OCI-LY3 (cell line): ENCODE measurements around the gene CEP19.
"Not testable (repeated sequence)": the region's sequence is repeated elsewhere in the genome, so short reads cannot be mapped to it uniquely, and the experiment has no call there.

Experiments used
- H2AFZ ChIP-seq: fragments of 200-600, 300-600 bp; shearing (Covaris generic); 2 replicates; pipeline ENCODE4 v1.6.0; 2014; ENCODE audit warnings: antibody characterized with exemption, low read depth, low read length
- H3K27ac ChIP-seq: fragments of 200-600, 300-600 bp; sonication (generic); 2 replicates; pipeline ENCODE4 v1.5.1; 2014; ENCODE audit warnings: mild to moderate bottlenecking, low read length, moderate library complexity, mixed read lengths
- H3K27me3 ChIP-seq: fragments of 200-600, 300-600 bp; sonication (generic); 2 replicates; pipeline ENCODE4 v1.6.1; 2014; ENCODE audit warnings: low read depth, low read length, mixed read lengths
- H3K36me3 ChIP-seq: fragments of 200-600, 300-600 bp; sonication (generic); replicated peaks from 2 replicates; pipeline ENCODE3; 2014; ENCODE audit warnings: low read depth, low read length, mixed read lengths
- H3K4me1 ChIP-seq: fragments of 300-600, 200-600 bp; sonication (generic); 2 replicates; pipeline ENCODE4 v1.6.1; 2014; ENCODE audit warnings: low read length, mixed read lengths
- H3K4me2 ChIP-seq: fragments of 200-600, 300-600 bp; sonication (generic); 2 replicates; pipeline ENCODE4 v1.6.1; 2014; ENCODE audit warnings: low read length, mixed read lengths
- H3K4me3 ChIP-seq: fragments of 300-600, 200-600 bp; sonication (generic); 2 replicates; pipeline ENCODE4 v1.5.1; 2014; ENCODE audit warnings: antibody characterized with exemption, mild to moderate bottlenecking, low read length, moderate library complexity
- H3K79me2 ChIP-seq: fragments of 300-600, 200-600 bp; shearing (Covaris generic); 2 replicates; pipeline ENCODE4 v1.6.1; 2014; ENCODE audit warnings: mild to moderate bottlenecking, low read length, mixed read lengths
- H3K9ac ChIP-seq: fragments of 300-600, 200-600 bp; shearing (Covaris generic); 2 replicates; pipeline ENCODE4 v1.6.0; 2014; ENCODE audit warnings: mild to moderate bottlenecking, low read length, moderate library complexity
- H3K9me3 ChIP-seq: fragments of 200-600, 300-600 bp; shearing (Covaris generic); 2 replicates; pipeline ENCODE4 v1.6.1; 2014; ENCODE audit warnings: low read length, mixed read lengths; ENCODE audit not compliant: insufficient read depth
- H4K20me1 ChIP-seq: fragments of 200-600, 300-600 bp; sonication (generic); 2 replicates; pipeline ENCODE4 v1.6.1; 2016; ENCODE audit warnings: low read length, mixed read lengths; ENCODE audit not compliant: insufficient read depth
- EZH2phosphoT487 ChIP-seq: fragments of 200-600 bp; shearing (Covaris generic); IDR thresholded peaks from 2 replicates; pipeline ENCODE4 v1.6.1; 2018; ENCODE audit warnings: antibody characterized with exemption, mixed run types, low read depth
- TF ChIP-seq, protein P1 (sequence below): fragments of 200-600, 300-600 bp; sonication (generic); IDR thresholded peaks from 2 replicates; pipeline ENCODE4 v1.5.1; 2014; ENCODE audit warnings: antibody characterized with exemption, low read length, low read depth

CEP19 gene

DNA sequence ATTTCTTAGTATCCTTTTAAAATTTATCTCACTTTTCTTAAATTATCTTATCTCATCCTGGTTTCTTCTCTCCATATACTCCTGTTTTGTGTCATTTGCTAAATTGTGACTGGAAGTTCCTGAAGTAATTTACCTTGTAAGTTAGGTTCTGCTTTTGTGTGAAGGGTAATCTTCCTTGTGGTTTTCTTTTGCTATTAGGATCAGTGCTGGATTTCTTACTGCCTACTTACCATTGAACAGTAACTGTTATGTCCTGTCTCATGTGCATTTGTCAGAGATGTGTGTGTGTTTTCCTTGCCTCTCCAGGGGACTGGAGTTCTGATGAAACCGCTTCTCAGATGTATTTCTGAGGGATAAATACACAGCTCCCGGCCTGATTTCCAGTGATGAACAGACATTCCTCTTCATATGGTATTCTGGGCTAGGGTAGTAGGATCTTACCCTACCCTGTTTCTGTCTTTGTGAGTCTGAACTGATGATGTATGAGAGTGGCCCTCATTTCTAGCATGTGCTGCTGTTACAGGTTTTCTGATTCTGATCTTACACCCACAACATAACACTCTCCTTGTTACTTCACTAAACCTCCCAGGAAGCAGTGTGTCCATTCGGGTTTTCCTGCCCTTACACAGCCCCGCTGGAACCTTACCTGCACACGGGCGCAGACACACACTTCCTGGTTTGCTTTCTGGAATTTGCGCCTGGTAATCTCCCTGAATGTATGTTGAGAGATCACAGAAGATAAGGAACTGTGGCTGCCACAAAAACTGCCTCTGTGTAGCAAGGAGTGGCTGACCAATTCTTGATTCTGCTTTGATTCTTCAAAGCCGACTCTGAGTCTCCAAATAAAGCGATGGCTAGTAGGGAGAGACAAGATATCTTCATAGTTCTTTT is 42.3 kb upstream of the CEP19 start:
- Histone ChIP-seq H3K4me3 (no peak overlapping the region), H3K9me3 (peaks cover 15% of the 10 kb centered on the region; the same call in 1 of the 2 replicates)

DNA sequence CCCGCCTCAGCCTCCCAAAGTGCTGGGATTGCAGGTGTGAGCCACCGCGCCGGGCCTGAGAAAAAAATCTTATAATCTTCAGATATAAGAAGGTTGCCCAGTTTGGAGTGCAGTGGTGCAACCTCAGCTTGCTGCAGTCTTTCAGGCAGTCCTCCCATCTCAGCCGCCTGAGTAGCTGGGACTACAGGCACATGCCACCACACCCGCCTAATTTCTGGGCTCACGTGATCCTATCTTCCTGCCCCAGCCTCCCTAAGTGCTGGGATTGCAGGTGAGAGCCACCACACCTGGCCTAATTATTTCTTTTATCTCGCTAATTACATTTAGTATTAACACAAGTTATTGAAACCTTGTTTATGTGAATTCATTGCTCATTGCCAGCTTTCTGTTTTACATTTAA is 41.2 kb upstream of the CEP19 start:
- H3K4me2 ChIP-seq = no peak overlapping the region
- peaks cover 23% of the 10 kb centered on the region for H3K4me1 ChIP-seq
- H3K27ac ChIP-seq = no peak overlapping the region
- H2AFZ ChIP-seq = no peak overlapping the region
- no peaks in the 10 kb centered on the region for H3K27me3 ChIP-seq
- H3K4me3 ChIP-seq = no peak overlapping the region
- peaks cover 15% of the 10 kb centered on the region; the same call in 1 of the 2 replicates for H3K9me3 ChIP-seq
- H3K79me2 ChIP-seq = peaks cover 98% of the 10 kb centered on the region
- H3K36me3 ChIP-seq = peaks cover 76% of the 10 kb centered on the region
- H4K20me1 ChIP-seq = peaks cover 34% of the 10 kb centered on the region
- H3K9ac ChIP-seq = no peak overlapping the region
- no peak for TF ChIP-seq EZH2phosphoT487
- TF ChIP-seq, protein P1, sequence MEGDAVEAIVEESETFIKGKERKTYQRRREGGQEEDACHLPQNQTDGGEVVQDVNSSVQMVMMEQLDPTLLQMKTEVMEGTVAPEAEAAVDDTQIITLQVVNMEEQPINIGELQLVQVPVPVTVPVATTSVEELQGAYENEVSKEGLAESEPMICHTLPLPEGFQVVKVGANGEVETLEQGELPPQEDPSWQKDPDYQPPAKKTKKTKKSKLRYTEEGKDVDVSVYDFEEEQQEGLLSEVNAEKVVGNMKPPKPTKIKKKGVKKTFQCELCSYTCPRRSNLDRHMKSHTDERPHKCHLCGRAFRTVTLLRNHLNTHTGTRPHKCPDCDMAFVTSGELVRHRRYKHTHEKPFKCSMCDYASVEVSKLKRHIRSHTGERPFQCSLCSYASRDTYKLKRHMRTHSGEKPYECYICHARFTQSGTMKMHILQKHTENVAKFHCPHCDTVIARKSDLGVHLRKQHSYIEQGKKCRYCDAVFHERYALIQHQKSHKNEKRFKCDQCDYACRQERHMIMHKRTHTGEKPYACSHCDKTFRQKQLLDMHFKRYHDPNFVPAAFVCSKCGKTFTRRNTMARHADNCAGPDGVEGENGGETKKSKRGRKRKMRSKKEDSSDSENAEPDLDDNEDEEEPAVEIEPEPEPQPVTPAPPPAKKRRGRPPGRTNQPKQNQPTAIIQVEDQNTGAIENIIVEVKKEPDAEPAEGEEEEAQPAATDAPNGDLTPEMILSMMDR = no peak

More for the DNA sequence above, 42.3 kb upstream of the CEP19 start:
- Histone ChIP-seq H3K27ac (no peak overlapping the region), H3K79me2 (peaks cover 98% of the 10 kb centered on the region), H3K9ac (no peak overlapping the region), H2AFZ (no peak overlapping the region), H3K4me2 (no peak overlapping the region), H3K27me3 (no peaks in the 10 kb centered on the region), H3K36me3 (peaks cover 80% of the 10 kb centered on the region), H4K20me1 (peaks cover 26% of the 10 kb centered on the region), H3K4me1 (peaks cover 12% of the 10 kb centered on the region)
- TF ChIP-seq EZH2phosphoT487 = no peak
- TF ChIP-seq, protein P1 = no peak

DNA sequence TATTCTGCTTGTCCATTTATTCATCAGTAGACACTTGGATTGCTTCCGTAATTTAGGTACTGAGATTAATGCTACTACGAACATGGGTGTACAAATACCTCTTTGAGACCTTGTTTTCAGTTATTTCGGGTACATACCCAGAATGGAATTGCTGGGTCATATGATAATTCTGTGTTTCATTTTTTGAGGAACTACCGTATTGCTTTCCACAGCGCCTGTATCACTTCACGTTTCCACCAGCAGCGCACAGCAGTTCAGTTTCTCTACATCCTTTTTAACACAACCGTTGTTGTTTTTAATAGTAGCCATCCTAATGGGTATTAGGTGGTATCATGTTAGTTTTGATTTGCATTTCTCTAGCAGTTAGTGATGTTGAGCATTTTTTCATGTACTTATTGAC is 37.1 kb upstream of the CEP19 start:
- H4K20me1 ChIP-seq = peaks cover 56% of the 10 kb centered on the region
- H3K4me3 ChIP-seq = peak overlapping the region; percentile 46
- 0 out of 2 replicates have a peak, but pooled peaks cover 2% of the 10 kb centered on the region for H3K9me3 ChIP-seq
- no peaks in the 10 kb centered on the region for H3K27me3 ChIP-seq
- peak overlapping the region; percentile 68 for H3K4me2 ChIP-seq
- peak overlapping the region; percentile 69 for H3K27ac ChIP-seq
- H3K9ac ChIP-seq = peak overlapping the region; percentile 9; the same call in 1 of the 2 replicates
- H2AFZ ChIP-seq = no peak overlapping the region
- peaks cover 98% of the 10 kb centered on the region for H3K79me2 ChIP-seq
- H3K36me3 ChIP-seq = peaks cover 56% of the 10 kb centered on the region
- peaks cover 25% of the 10 kb centered on the region for H3K4me1 ChIP-seq
- TF ChIP-seq, protein P1 = no peak
- TF ChIP-seq EZH2phosphoT487 = no peak

DNA sequence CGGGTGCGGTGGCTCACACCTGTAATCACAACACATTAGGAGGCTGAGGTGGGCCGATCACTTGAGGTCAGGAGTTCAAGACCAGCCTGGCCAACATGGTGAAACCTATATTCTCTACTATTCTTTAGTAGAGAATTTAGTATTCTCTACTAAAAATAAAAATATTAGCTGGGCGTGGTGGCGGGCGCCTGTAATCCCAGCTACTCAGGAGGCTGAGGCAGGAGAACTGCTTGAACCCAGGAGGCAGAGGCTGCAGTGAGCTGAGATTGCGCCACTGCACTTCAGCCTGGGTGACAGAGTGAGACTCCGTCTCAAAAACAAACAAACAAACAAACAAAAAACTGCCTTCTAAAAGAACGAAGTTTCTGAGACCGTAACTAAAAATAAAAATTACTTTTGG is 31.5 kb upstream of the CEP19 start:
- H3K9me3 ChIP-seq, H3K27me3 ChIP-seq, H2AFZ ChIP-seq, H3K27ac ChIP-seq, H3K9ac ChIP-seq, H3K4me2 ChIP-seq, H3K4me3 ChIP-seq: not testable (repeated sequence)
- peaks cover 88% of the 10 kb centered on the region for H3K79me2 ChIP-seq
- H3K36me3 ChIP-seq = peaks cover 22% of the 10 kb centered on the region
- peaks cover 58% of the 10 kb centered on the region for H4K20me1 ChIP-seq
- H3K4me1 ChIP-seq = peaks cover 20% of the 10 kb centered on the region
